Right lobe of liver (tissue), 6 donors: Measurements from ENCODE around the gene TMEM54. TPM values are rescaled to one million over a fixed set of nuclear protein-coding genes. Genes with fewer than 3 reads are reported as not detected.
A peak's percentile ranks its signal among the peaks of the same experiment; 100 is the strongest.

ENCODE experiments used
- ATAC-seq, 4 donors: fragments of 200-7000 bp; cut with Tn5 transposase; one replicate each; pipeline ENCODE4 v1.9.1; 2020; ENCODE audit warnings: mild to moderate bottlenecking in 4 of 4, moderate library complexity in 4 of 4
- DNase-seq, 3 donors: peaks; one replicate each; pipeline ENCODE4 v3.0.0-alpha.2; 2020
- H3K27ac ChIP-seq, 3 donors: fragments of 200-600 bp; one replicate each; pipeline ENCODE4 v1.8.0; 2022
- H3K27me3 ChIP-seq, 2 donors: fragments of 200-600 bp; one replicate each; pipeline ENCODE4 v1.8.0; 2022
- H3K36me3 ChIP-seq, 4 donors: fragments of 200-600 bp; sonication (generic) in 1 of 4; one replicate each; pipeline versions ENCODE4 v1.5.1 to v1.8.0; 2017 to 2022; ENCODE audit warnings: control low read depth in 1 of 4
- H3K4me1 ChIP-seq, 4 donors: fragments of 200-600 bp; sonication (generic) in 1 of 4; one replicate each; pipeline versions ENCODE4 v1.5.1 to v1.8.0; 2017 to 2022; ENCODE audit warnings: control low read depth in 1 of 4
- H3K4me3 ChIP-seq, 3 donors: fragments of 200-600 bp; one replicate each; pipeline ENCODE4 v1.8.0; 2022
- H3K9me3 ChIP-seq, 4 donors: fragments of 200-600 bp; sonication (generic) in 1 of 4; one replicate each; pipeline versions ENCODE4 v1.5.1 to v1.8.0; 2017 to 2022; ENCODE audit warnings: control low read depth in 1 of 4
- POLR2A ChIP-seq: fragments of 450-650 bp; IDR thresholded peaks from one replicate; pipeline ENCODE4 v1.6.1; 2017; ENCODE audit warnings: antibody characterized with exemption, mild to moderate bottlenecking
- WGBS: methylation state at CpG from one replicate; pipeline ENCODE4 v1.1.6; 2018; ENCODE audit warnings: low coverage, low lambda C conversion rate; ENCODE audit not compliant: insufficient coverage; ENCODE audit errors: missing lambda C conversion rate; 5-methylcytosine and 5-hydroxymethylcytosine counted together
- intact Hi-C, 2 donors: fragments of 100-400 bp; cut with DNase I; formaldehyde crosslinking; loops; one replicate each; pipeline versions ENCODE4 v1.11.2 to v1.14.1; 2022
- total RNA-seq, 6 experiments: library from RNA; depleted of rRNA in 2 of 6; stranded (reverse); fragments of >200 nt in 2 of 6; fragmentation: NEBNext Ultra II Directional in 3 of 6; extraction: Animal tissue kit (Norgen Biotek cat#: 25700) in 3 of 6; gene quantifications; one replicate each; pipeline versions ENCODE4 v1.1.0 to v1.2.4, GENCODE V29; 2016 to 2023
- TF ChIP-seq, protein P1 (sequence below), 4 donors: fragments of 200-600 bp in 3 of 4; fragments of 450-650 bp in 1 of 4; IDR thresholded peaks; one replicate each; pipeline versions ENCODE4 v1.5.1 to v1.8.0; 2016 to 2022; ENCODE audit warnings: antibody characterized with exemption in 4 of 4, mild to moderate bottlenecking in 2 of 4
- donor health status: DM: no; HTN: yes; CAD: no.
- donor health status: DM: no; HTN: no; CAD: no.
- donor health status: DM: no; HTN: no; CAD: no.
- donor health status: DM: no; HTN: yes; CAD: no.
- donor health status: DM: no; HTN: yes; CAD: no.

The TMEM54 gene
- total RNA-seq, 6 experiments from 2014 or later: 3.9 to 14.4 (median 9.0) TPM

- Histone ChIP-seq H3K9me3 (no peaks in the 10 kb centered on the region), H3K4me1 (peaks cover 0 to 11% (median 0%) of the 10 kb centered on the region in 4 donors), H3K27me3 (no peaks in the 10 kb centered on the region), H3K27ac (no peak overlapping the region), H3K4me3 (peak overlapping the region; percentile 12 to 24 (median 21)), H3K36me3 (no peaks in the 10 kb centered on the region)
- TF ChIP-seq, protein P1, sequence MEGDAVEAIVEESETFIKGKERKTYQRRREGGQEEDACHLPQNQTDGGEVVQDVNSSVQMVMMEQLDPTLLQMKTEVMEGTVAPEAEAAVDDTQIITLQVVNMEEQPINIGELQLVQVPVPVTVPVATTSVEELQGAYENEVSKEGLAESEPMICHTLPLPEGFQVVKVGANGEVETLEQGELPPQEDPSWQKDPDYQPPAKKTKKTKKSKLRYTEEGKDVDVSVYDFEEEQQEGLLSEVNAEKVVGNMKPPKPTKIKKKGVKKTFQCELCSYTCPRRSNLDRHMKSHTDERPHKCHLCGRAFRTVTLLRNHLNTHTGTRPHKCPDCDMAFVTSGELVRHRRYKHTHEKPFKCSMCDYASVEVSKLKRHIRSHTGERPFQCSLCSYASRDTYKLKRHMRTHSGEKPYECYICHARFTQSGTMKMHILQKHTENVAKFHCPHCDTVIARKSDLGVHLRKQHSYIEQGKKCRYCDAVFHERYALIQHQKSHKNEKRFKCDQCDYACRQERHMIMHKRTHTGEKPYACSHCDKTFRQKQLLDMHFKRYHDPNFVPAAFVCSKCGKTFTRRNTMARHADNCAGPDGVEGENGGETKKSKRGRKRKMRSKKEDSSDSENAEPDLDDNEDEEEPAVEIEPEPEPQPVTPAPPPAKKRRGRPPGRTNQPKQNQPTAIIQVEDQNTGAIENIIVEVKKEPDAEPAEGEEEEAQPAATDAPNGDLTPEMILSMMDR (IDR thresholded peaks at IDR 0.05): peak; percentile 18 to 34 (median 25)
- TF ChIP-seq POLR2A: no peak
- ATAC-seq (no peak), DNase-seq (no peak)
- WGBS: 26% methylated on average over 23 of the region's 49 CpGs
- intact Hi-C loops: no loop called here
Observed at GRCh38 chr1:32892368-32893197, 8.6 kb downstream of the TMEM54 start.

- Histone ChIP-seq H3K4me1 (peaks cover 0 to 11% (median 0%) of the 10 kb centered on the region in 4 donors), H3K4me3 (no peak overlapping the region), H3K27ac (no peak overlapping the region), H3K27me3 (peaks cover 0 to 8% of the 10 kb centered on the region in 2 donors), H3K36me3 (no peaks in the 10 kb centered on the region), H3K9me3 (no peaks in the 10 kb centered on the region)
- no peak for TF ChIP-seq POLR2A
- TF ChIP-seq, protein P1 (IDR thresholded peaks at IDR 0.05): no peak
- intact Hi-C loops: no loop called here
- WGBS: no CpG with 5 or more reads among the region's 3 CpGs
- no peak for ATAC-seq
- no peak for DNase-seq
Observed at GRCh38 chr1:32891630-32892029, 9.6 kb downstream of the TMEM54 start.

- no peak for TF ChIP-seq POLR2A
- TF ChIP-seq, protein P1 (IDR thresholded peaks at IDR 0.05): no peak
- Histone ChIP-seq H3K36me3 (no peaks in the 10 kb centered on the region), H3K27me3 (peaks cover 0 to 12% of the 10 kb centered on the region in 2 donors), H3K9me3 (no peaks in the 10 kb centered on the region), H3K27ac (no peak overlapping the region), H3K4me1 (peaks cover 0 to 11% (median 0%) of the 10 kb centered on the region in 4 donors), H3K4me3 (no peak overlapping the region)
- ATAC-seq (no peak), DNase-seq (peak in 1 of 3 donors; percentile 14)
- intact Hi-C loops: no loop called here
- no CpG with 5 or more reads among the region's 1 CpG for whole genome bisulfite sequencing
Observed at GRCh38 chr1:32891241-32891570, 10.0 kb downstream of the TMEM54 start.

DNA sequence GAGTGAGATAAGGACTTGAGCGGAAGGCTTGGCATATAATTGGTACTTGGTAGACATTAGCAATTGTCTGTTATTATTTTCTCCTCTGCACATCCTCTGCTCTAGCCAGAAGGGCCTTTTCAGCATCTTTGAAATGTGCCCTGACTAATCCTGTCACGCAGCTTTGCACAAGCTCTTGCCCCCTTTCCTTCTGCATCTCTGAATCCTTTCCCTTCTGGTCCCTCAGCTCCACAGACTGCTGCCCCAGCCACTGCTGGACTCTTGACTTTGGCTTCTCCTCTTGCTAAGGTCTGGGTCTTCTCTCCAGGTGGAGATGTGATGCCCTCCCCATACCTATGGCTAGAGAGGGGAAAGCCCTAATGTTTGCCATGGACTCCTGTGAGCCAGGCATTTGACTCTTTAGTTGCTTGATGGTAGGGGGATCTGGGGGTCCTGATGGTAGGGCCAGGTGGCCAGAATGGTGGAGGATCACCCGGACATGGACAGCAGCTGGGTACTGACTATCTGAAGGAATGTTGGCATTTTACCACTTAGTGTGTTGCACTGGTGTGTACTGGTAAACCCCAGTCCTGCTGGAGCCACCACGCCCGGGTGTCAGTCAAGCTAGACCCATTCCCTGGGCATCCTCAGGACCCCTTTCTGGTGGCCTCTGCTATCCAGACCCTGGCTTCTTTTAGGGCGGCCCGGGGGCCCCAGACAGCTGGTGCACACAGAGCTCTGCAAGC is 10.5 kb downstream of the TMEM54 start:
- TF ChIP-seq POLR2A: no peak
- TF ChIP-seq, protein P1 (IDR thresholded peaks at IDR 0.05): no peak
- Histone ChIP-seq H3K4me1 (peaks cover 0 to 11% (median 0%) of the 10 kb centered on the region in 4 donors), H3K9me3 (no peaks in the 10 kb centered on the region), H3K4me3 (no peak overlapping the region), H3K27me3 (peaks cover 0 to 16% of the 10 kb centered on the region in 2 donors), H3K27ac (no peak overlapping the region), H3K36me3 (no peaks in the 10 kb centered on the region)
- ATAC-seq: no peak
- DNase-seq: peak in 2 of 3 donors; percentile 27 to 29
- intact Hi-C loops: no loop called here
- 84% methylated on average over 3 of the region's 7 CpGs for WGBS
